Measurements from ENCODE around the gene FKBP11.
"Not testable (repeated sequence)": the region's sequence is repeated elsewhere in the genome, so short reads cannot be mapped to it uniquely, and the experiment has no call there.

The FKBP11 gene

GRCh38 chr12:48882315-48882687, 43.0 kb downstream of the FKBP11 start:
- Histone ChIP-seq H3K4me2 (ENCODE audit: low read length) (peak overlapping the region; percentile 53), H3K4me3 (ENCODE audit: low read depth, low read length) (peak overlapping the region; percentile 24), H3K9me3 (ENCODE audit: control insufficient read depth, low read length) (no peaks in the 10 kb centered on the region), H3K36me3 (ENCODE audit: control insufficient read depth, insufficient read depth, low read length) (no peaks in the 10 kb centered on the region), H2AFZ (peak overlapping the region; percentile 51), H3K9ac (no peak overlapping the region), H3K27ac (peak overlapping the region; percentile 70), H3K79me2 (no peaks in the 10 kb centered on the region), H3K27me3 (ENCODE audit: control insufficient read depth, insufficient read depth, low read length) (no peaks in the 10 kb centered on the region), H3K4me1 (peaks cover 5% of the 10 kb centered on the region)
- TF ChIP-seq CTCF (IDR thresholded peaks at IDR 0.05), result no peak

- Histone ChIP-seq H3K9me3 (ENCODE audit: control insufficient read depth, low read length) (no peaks in the 10 kb centered on the region), H3K79me2 (no peaks in the 10 kb centered on the region), H3K4me3 (ENCODE audit: low read depth, low read length) (peak overlapping the region; percentile 24), H3K27me3 (ENCODE audit: control insufficient read depth, insufficient read depth, low read length) (no peaks in the 10 kb centered on the region), H3K4me2 (ENCODE audit: low read length) (peak overlapping the region; percentile 53), H3K36me3 (ENCODE audit: control insufficient read depth, insufficient read depth, low read length) (no peaks in the 10 kb centered on the region), H3K27ac (peak overlapping the region; percentile 70), H2AFZ (peak overlapping the region; percentile 51), H3K4me1 (peaks cover 5% of the 10 kb centered on the region), H3K9ac (no peak overlapping the region)
- TF ChIP-seq CTCF (IDR thresholded peaks at IDR 0.05), result no peak
Observed at GRCh38 chr12:48881686-48882314, 43.5 kb downstream of the FKBP11 start.

GRCh38 chr12:48880647-48881046, 44.6 kb downstream of the FKBP11 start:
- Histone ChIP-seq H3K79me2 (no peaks in the 10 kb centered on the region), H3K27ac (no peak overlapping the region), H3K36me3 (ENCODE audit: control insufficient read depth, insufficient read depth, low read length) (no peaks in the 10 kb centered on the region), H3K9me3 (ENCODE audit: control insufficient read depth, low read length) (no peaks in the 10 kb centered on the region), H3K27me3 (ENCODE audit: control insufficient read depth, insufficient read depth, low read length) (no peaks in the 10 kb centered on the region), H3K9ac (no peak overlapping the region), H3K4me1 (peaks cover 5% of the 10 kb centered on the region), H3K4me3 (ENCODE audit: low read depth, low read length) (no peak overlapping the region), H3K4me2 (ENCODE audit: low read length) (no peak overlapping the region), H2AFZ (no peak overlapping the region)
- no peak for TF ChIP-seq CTCF (IDR thresholded peaks at IDR 0.05)

GRCh38 chr12:48878548-48878947, 46.7 kb downstream of the FKBP11 start:
- no peak for TF ChIP-seq CTCF (IDR thresholded peaks at IDR 0.05)
- Histone ChIP-seq H3K79me2 (no peaks in the 10 kb centered on the region), H3K9me3 (ENCODE audit: control insufficient read depth, low read length) (no peaks in the 10 kb centered on the region), H3K9ac (no peak overlapping the region), H2AFZ (no peak overlapping the region), H3K4me3 (ENCODE audit: low read depth, low read length) (no peak overlapping the region), H3K4me2 (ENCODE audit: low read length) (no peak overlapping the region), H3K36me3 (ENCODE audit: control insufficient read depth, insufficient read depth, low read length) (no peaks in the 10 kb centered on the region), H3K27me3 (ENCODE audit: control insufficient read depth, insufficient read depth, low read length) (no peaks in the 10 kb centered on the region), H3K27ac (no peak overlapping the region), H3K4me1 (peaks cover 5% of the 10 kb centered on the region)

- no peak for TF ChIP-seq CTCF (IDR thresholded peaks at IDR 0.05)
- Histone ChIP-seq H3K4me2 (ENCODE audit: low read length) (no peak overlapping the region), H3K4me3 (ENCODE audit: low read depth, low read length) (no peak overlapping the region), H3K9me3 (ENCODE audit: control insufficient read depth, low read length) (no peaks in the 10 kb centered on the region), H2AFZ (no peak overlapping the region), H3K36me3 (ENCODE audit: control insufficient read depth, insufficient read depth, low read length) (no peaks in the 10 kb centered on the region), H3K9ac (no peak overlapping the region), H3K4me1 (no peaks in the 10 kb centered on the region), H3K27me3 (ENCODE audit: control insufficient read depth, insufficient read depth, low read length) (no peaks in the 10 kb centered on the region), H3K27ac (no peak overlapping the region), H3K79me2 (no peaks in the 10 kb centered on the region)
Observed at GRCh38 chr12:48875944-48876515, 49.3 kb downstream of the FKBP11 start.

GRCh38 chr12:48873534-48873933, 51.8 kb downstream of the FKBP11 start:
- not testable (repeated sequence) for H3K9ac ChIP-seq

More at GRCh38 chr12:48873534-48873933, 51.8 kb downstream of the FKBP11 start:
- H3K9me3 ChIP-seq (ENCODE audit: control insufficient read depth, low read length); H3K4me3 ChIP-seq (ENCODE audit: low read depth, low read length); H3K4me1 ChIP-seq; H3K27ac ChIP-seq; H3K79me2 ChIP-seq; H3K27me3 ChIP-seq (ENCODE audit: control insufficient read depth, insufficient read depth, low read length); H3K4me2 ChIP-seq (ENCODE audit: low read length); H2AFZ ChIP-seq; H3K36me3 ChIP-seq (ENCODE audit: control insufficient read depth, insufficient read depth, low read length): not testable (repeated sequence)

Measured in parathyroid adenoma (tissue), 2 donors.